ENCODE results near the gene KAZN. TPM values are rescaled to one million over a fixed set of nuclear protein-coding genes. Genes with fewer than 3 reads are reported as not detected.

Gene KAZN
- total RNA-seq, 4 donors from 2014 or later = 9.2 to 30.6 (median 21.2) TPM

GRCh38 chr1:14610761-14611160 is 12.3 kb downstream of the KAZN start:
- TF ChIP-seq CTCF (IDR thresholded peaks at IDR 0.05) = no peak
- DNase-seq (ENCODE audit: low spot score) (no peak), ATAC-seq (ENCODE audit: low FRiP score) (no peak)

GRCh38 chr1:14611792-14612191 is 13.3 kb downstream of the KAZN start:
- no peak for DNase-seq (ENCODE audit: low spot score)
- no peak for ATAC-seq (ENCODE audit: low FRiP score)
- TF ChIP-seq CTCF (IDR thresholded peaks at IDR 0.05) = no peak

- TF ChIP-seq CTCF (IDR thresholded peaks at IDR 0.05) = no peak
- no peak for DNase-seq (ENCODE audit: low spot score)
- ATAC-seq (ENCODE audit: low FRiP score) = no peak
These were observed 13.8 kb downstream of the KAZN start for GRCh38 chr1:14612256-14612655.

GRCh38 chr1:14613926-14614325 is 15.4 kb downstream of the KAZN start:
- ATAC-seq (ENCODE audit: low FRiP score) (no peak), DNase-seq (ENCODE audit: low spot score) (no peak)
- no peak for TF ChIP-seq CTCF (IDR thresholded peaks at IDR 0.05)

GRCh38 chr1:14614341-14614740 is 15.9 kb downstream of the KAZN start:
- DNase-seq (ENCODE audit: low spot score) = no peak
- no peak for ATAC-seq (ENCODE audit: low FRiP score)
- TF ChIP-seq CTCF (IDR thresholded peaks at IDR 0.05) = no peak

GRCh38 chr1:14615549-14616218 is 17.2 kb downstream of the KAZN start:
- no peak for DNase-seq (ENCODE audit: low spot score)
- no peak for TF ChIP-seq CTCF (IDR thresholded peaks at IDR 0.05)
- no peak for ATAC-seq (ENCODE audit: low FRiP score)

- ATAC-seq (ENCODE audit: low FRiP score) (no peak), DNase-seq (ENCODE audit: low spot score) (no peak)
- no peak for TF ChIP-seq CTCF (IDR thresholded peaks at IDR 0.05)
These were observed 18.3 kb downstream of the KAZN start for GRCh38 chr1:14616632-14617396.

Measured in omental fat pad (tissue), 4 donors.